PC-3 (cell line): ENCODE data around the gene KIFAP3. TPM values are rescaled to one million over a fixed set of nuclear protein-coding genes. Genes with fewer than 3 reads are reported as not detected.

Experiments
- ATAC-seq: fragments of 200-7000 bp; cut with Tn5 transposase; 2 replicates; pipeline ENCODE4 v1.9.1; 2020; ENCODE audit warnings: mild to moderate bottlenecking, moderate library complexity
- BruUV-seq: library from RNA; stranded (reverse); fragments of 400-500 nt; replicated peaks from 2 replicates; lab custom pipeline; 2021; lab: Mats Ljungman, UMichigan
- CTCF ChIA-PET: fragments of 300-600 bp; sonication (Branson Sonifier 250); formaldehyde crosslinking; loops from one replicate; lab custom pipeline; 2022; ENCODE audit warnings: antibody characterized with exemption; lab: Charles Lee
- POLR2A ChIA-PET: fragments of 300-600 bp; sonication (Branson Sonifier 250); formaldehyde crosslinking; loops from one replicate; lab custom pipeline; 2022; ENCODE audit warnings: antibody characterized with exemption; ENCODE audit not compliant: unreplicated experiment; lab: Charles Lee
- DNase-seq: peaks from one replicate; pipeline ENCODE4 v3.0.0-alpha.2; 2015
- H2AFZ ChIP-seq: fragments of 300-600 bp; sonication (generic); 2 replicates; pipeline ENCODE4 v1.6.0; 2016; ENCODE audit warnings: antibody characterized with exemption, low read length
- H3F3A ChIP-seq: fragments of 300-600 bp; sonication (generic); one replicate; pipeline ENCODE4 v1.6.0; 2017; ENCODE audit warnings: antibody characterized with exemption, low read length, control low read depth, mild to moderate bottlenecking; ENCODE audit not compliant: unreplicated experiment
- H3K27ac ChIP-seq: fragments of 300-600 bp; sonication (generic); 2 replicates; pipeline ENCODE4 v1.5.1; 2016; ENCODE audit warnings: mild to moderate bottlenecking, low read length
- H3K27me3 ChIP-seq: fragments of 300-600 bp; sonication (generic); 2 replicates; pipeline ENCODE4 v1.6.1; 2016; ENCODE audit warnings: low read length, mixed read lengths
- H3K36me3 ChIP-seq: fragments of 300-600 bp; sonication (generic); 2 replicates; pipeline ENCODE4 v1.6.1; 2016; ENCODE audit warnings: low read depth, mixed run types, low read length, mixed read lengths
- H3K4me1 ChIP-seq: fragments of 300-600 bp; sonication (generic); 2 replicates; pipeline ENCODE4 v1.5.1; 2016; ENCODE audit warnings: low read length; ENCODE audit not compliant: insufficient read depth
- H3K4me2 ChIP-seq: fragments of 300-600 bp; sonication (generic); 2 replicates; pipeline ENCODE4 v1.6.0; 2016; ENCODE audit warnings: low read length
- H3K4me3 ChIP-seq: fragments of 300-600 bp; sonication (generic); 2 replicates; pipeline ENCODE4 v1.5.1; 2016; ENCODE audit warnings: mild to moderate bottlenecking, low read length, mixed read lengths
- H3K79me2 ChIP-seq: fragments of 300-600 bp; sonication (generic); 2 replicates; pipeline ENCODE4 v1.6.1; 2017; ENCODE audit warnings: low read length, mixed read lengths
- H3K9ac ChIP-seq: fragments of 300-600 bp; sonication (generic); 2 replicates; pipeline ENCODE4 v1.6.0; 2016; ENCODE audit warnings: mild to moderate bottlenecking, low read length
- H3K9me2 ChIP-seq: fragments of 300-600 bp; sonication (generic); replicated peaks from 2 replicates; pipeline ENCODE4 v1.6.1; 2016; ENCODE audit warnings: mixed run types, low read length, mixed read lengths
- H3K9me3 ChIP-seq: fragments of 300-600 bp; sonication (generic); 2 replicates; pipeline ENCODE4 v1.6.1; 2016; ENCODE audit warnings: low read length, mixed read lengths
- H4K20me1 ChIP-seq: fragments of 300-600 bp; sonication (generic); 2 replicates; pipeline ENCODE4 v1.6.1; 2016; ENCODE audit warnings: low read length, mixed read lengths
- CTCF ChIP-seq: fragments of 300-600 bp; sonication (generic); conservative IDR thresholded peaks from 2 replicates; pipeline ENCODE4 v1.5.1; 2017; ENCODE audit warnings: antibody characterized with exemption, low read depth, mild to moderate bottlenecking, low read length
- EZH2 ChIP-seq: fragments of 300-600 bp; sonication (generic); IDR thresholded peaks from one replicate; pipeline ENCODE4 v1.6.1; 2017; ENCODE audit warnings: antibody characterized with exemption, mild to moderate bottlenecking, low read length; ENCODE audit not compliant: unreplicated experiment
- EZH2phosphoT487 ChIP-seq: fragments of 300-600 bp; sonication (generic); IDR thresholded peaks from 2 replicates; pipeline ENCODE4 v1.6.1; 2018; ENCODE audit warnings: mild to moderate bottlenecking, antibody characterized with exemption, low read length, borderline replicate concordance
- intact Hi-C: fragments of 100-400 bp; cut with micrococcal nuclease; formaldehyde crosslinking; loops from 2 replicates; pipeline ENCODE4 v1.9.0; 2023
- total RNA-seq: library from RNA; depleted of rRNA; stranded (reverse); fragments of >200 nt; gene quantifications from 2 replicates; pipeline ENCODE4 v1.2.3, GENCODE V29; 2014

The KIFAP3 gene
- total RNA-seq, 1 experiment from 2014 or later, result 6.9 TPM

- no peak overlapping the region for H2AFZ ChIP-seq
- POLR2A ChIA-PET, result no interaction called here
- H3K9me2 ChIP-seq, result no peaks in the 10 kb centered on the region
- intact Hi-C loops, result no loop called here
- DNase-seq (no peak), ATAC-seq (no peak)
- no peaks in the 10 kb centered on the region for H3K79me2 ChIP-seq
- H3K9ac ChIP-seq, result no peak overlapping the region
- CTCF ChIA-PET, result no interaction called here
- H3K27ac ChIP-seq, result no peak overlapping the region
- H3F3A ChIP-seq, result no peaks in the 10 kb centered on the region
- no peaks in the 10 kb centered on the region for H3K27me3 ChIP-seq
- H3K4me1 ChIP-seq, result no peaks in the 10 kb centered on the region
- no peak overlapping the region for H3K4me2 ChIP-seq
- no peak overlapping the region for H3K4me3 ChIP-seq
- TF ChIP-seq CTCF (no peak), EZH2phosphoT487 (no peak), EZH2 (no peak)
- H3K36me3 ChIP-seq, result no peaks in the 10 kb centered on the region
- H3K9me3 ChIP-seq, result no peaks in the 10 kb centered on the region
- no TSS peak for BruUV-seq
- H4K20me1 ChIP-seq, result no peaks in the 10 kb centered on the region
Observed at GRCh38 chr1:169957884-169958283, 116.6 kb downstream of the KIFAP3 start.

GRCh38 chr1:169951108-169951507, 123.4 kb downstream of the KIFAP3 start:
- H3F3A ChIP-seq, result no peaks in the 10 kb centered on the region
- no peaks in the 10 kb centered on the region for H3K36me3 ChIP-seq
- intact Hi-C loops, result no loop called here
- no peaks in the 10 kb centered on the region for H3K9me2 ChIP-seq
- ChIA-PET POLR2A (no interaction called here), CTCF (no interaction called here)
- H3K9ac ChIP-seq, result no peak overlapping the region
- no peaks in the 10 kb centered on the region for H3K79me2 ChIP-seq
- no peak overlapping the region for H3K4me2 ChIP-seq
- H3K4me3 ChIP-seq, result no peak overlapping the region
- ATAC-seq (no peak), DNase-seq (no peak)
- no peak for TF ChIP-seq EZH2
- no peak for TF ChIP-seq CTCF
- no peak for TF ChIP-seq EZH2phosphoT487
- no peaks in the 10 kb centered on the region for H3K4me1 ChIP-seq
- H3K27ac ChIP-seq, result no peak overlapping the region
- no peaks in the 10 kb centered on the region for H4K20me1 ChIP-seq
- H3K9me3 ChIP-seq, result no peaks in the 10 kb centered on the region
- BruUV-seq, result no TSS peak
- H3K27me3 ChIP-seq, result no peaks in the 10 kb centered on the region
- H2AFZ ChIP-seq, result no peak overlapping the region

- Histone ChIP-seq H4K20me1 (no peaks in the 10 kb centered on the region), H3K27ac (no peak overlapping the region), H3K4me1 (no peaks in the 10 kb centered on the region), H3K9me3 (no peaks in the 10 kb centered on the region), H3K9ac (no peak overlapping the region), H3F3A (no peaks in the 10 kb centered on the region), H3K9me2 (no peaks in the 10 kb centered on the region), H3K4me2 (no peak overlapping the region), H3K27me3 (no peaks in the 10 kb centered on the region), H3K79me2 (no peaks in the 10 kb centered on the region), H3K4me3 (no peak overlapping the region), H3K36me3 (no peaks in the 10 kb centered on the region), H2AFZ (no peak overlapping the region)
- no peak for TF ChIP-seq EZH2
- TF ChIP-seq EZH2phosphoT487, result no peak
- TF ChIP-seq CTCF, result no peak
- ChIA-PET POLR2A (no interaction called here), CTCF (no interaction called here)
- no peak for DNase-seq
- BruUV-seq, result no TSS peak
- intact Hi-C loops, result no loop called here
- no peak for ATAC-seq
Observed at GRCh38 chr1:169949139-169949538, 125.4 kb downstream of the KIFAP3 start.
